Stimulated activated CD8-positive, alpha-beta memory T cell treated with anti-CD3 and anti-CD28 coated beads, Interleukin-7, amount 100 ng/mL, for 48 hours (primary cell): ENCODE results near the gene PAX5.

ENCODE experiments used
- DNase-seq, 2 donors: peaks; one replicate each; pipeline ENCODE4 v3.0.0-alpha.2; 2020; ENCODE audit warnings: low read depth in 1 of 2; ENCODE audit errors: extremely low read depth in 1 of 2

Gene PAX5

GRCh38 chr9:36988848-36989247, 45.2 kb downstream of the PAX5 start:
- no peak for DNase-seq

GRCh38 chr9:36987891-36988290, 46.2 kb downstream of the PAX5 start:
- DNase-seq, result no peak

GRCh38 chr9:36987409-36987808, 46.7 kb downstream of the PAX5 start:
- DNase-seq, result no peak

- DNase-seq, result no peak
Observed at GRCh38 chr9:36986468-36987408, 47.3 kb downstream of the PAX5 start.

GRCh38 chr9:36985769-36986467, 48.1 kb downstream of the PAX5 start:
- no peak for DNase-seq

GRCh38 chr9:36985061-36985768, 48.9 kb downstream of the PAX5 start:
- no peak for DNase-seq

- no peak for DNase-seq
Observed at GRCh38 chr9:36980148-36980974, 53.7 kb downstream of the PAX5 start.

GRCh38 chr9:36976371-36977030, 57.6 kb downstream of the PAX5 start:
- DNase-seq, result no peak

GRCh38 chr9:36974731-36975130, 59.3 kb downstream of the PAX5 start:
- DNase-seq, result no peak

GRCh38 chr9:36971935-36972488, 62.1 kb downstream of the PAX5 start:
- DNase-seq, result no peak

GRCh38 chr9:36970007-36970888, 63.8 kb downstream of the PAX5 start:
- no peak for DNase-seq

GRCh38 chr9:36969216-36969771, 64.8 kb downstream of the PAX5 start:
- no peak for DNase-seq

GRCh38 chr9:36968574-36969215, 65.4 kb downstream of the PAX5 start:
- no peak for DNase-seq

- no peak for DNase-seq
Observed at GRCh38 chr9:36967997-36968396, 66.1 kb downstream of the PAX5 start.

GRCh38 chr9:36966371-36967097, 67.5 kb downstream of the PAX5 start:
- DNase-seq, result no peak

GRCh38 chr9:36964791-36965190, 69.3 kb downstream of the PAX5 start:
- DNase-seq, result no peak

GRCh38 chr9:36963346-36963745, 70.7 kb downstream of the PAX5 start:
- no peak for DNase-seq
